GM12864 (cell line): ENCODE data around the gene WDR18.
A peak's percentile ranks its signal among the peaks of the same experiment; 100 is the strongest.

ENCODE experiments used
- DNase-seq: peaks from one replicate; pipeline ENCODE4 v3.0.0-alpha.2; 2011; ENCODE audit warnings: low read depth
- H3K4me3 ChIP-seq: 2 replicates; pipeline ENCODE4 v1.5.1; 2011; ENCODE audit warnings: mild to moderate bottlenecking, low read depth, low read length, control low read depth
- CTCF ChIP-seq: IDR thresholded peaks from 2 replicates; pipeline ENCODE4 v1.5.1; 2011; ENCODE audit warnings: low read depth, mild to moderate bottlenecking, moderate library complexity, low read length, control low read depth, inconsistent platforms; ENCODE audit errors: missing control alignments

Gene WDR18

DNA sequence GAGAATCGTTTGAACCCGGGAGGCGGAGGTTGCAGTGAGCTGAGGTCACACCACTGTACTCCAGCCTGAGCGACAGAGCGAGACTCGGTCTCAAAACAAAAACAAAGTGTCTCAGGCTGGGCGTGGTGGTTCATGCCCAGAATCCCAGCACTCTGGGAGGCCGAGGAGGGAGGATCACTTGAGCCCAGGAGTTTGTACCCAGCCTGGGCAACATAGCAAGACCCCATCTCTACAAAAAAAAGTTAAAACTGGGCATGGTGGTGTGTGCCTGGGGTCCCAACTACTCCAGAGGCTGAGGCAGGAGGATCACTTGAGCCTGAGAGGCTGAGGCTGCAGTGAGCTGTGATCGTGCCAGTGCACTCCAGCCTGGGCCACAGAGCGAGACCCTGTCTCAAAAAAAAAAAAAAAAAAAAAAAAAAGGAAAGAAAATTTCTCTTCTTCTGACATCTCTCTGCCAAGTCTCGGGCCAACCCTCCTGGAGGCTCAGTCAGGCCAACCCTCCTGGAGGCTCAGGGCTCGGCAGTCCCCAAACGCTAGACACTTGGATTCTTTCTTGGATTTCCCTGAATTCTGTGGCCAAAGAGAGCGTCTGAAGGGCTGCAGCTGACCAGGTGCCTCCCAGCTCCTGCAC is 32.0 kb upstream of the WDR18 start:
- peak overlapping the region; percentile 55 for H3K4me3 ChIP-seq
- no peak for DNase-seq
- TF ChIP-seq CTCF, result no peak

GRCh38 chr19:952680-953444 is 31.3 kb upstream of the WDR18 start:
- TF ChIP-seq CTCF, result no peak
- peak overlapping the region; percentile 55 for H3K4me3 ChIP-seq
- no peak for DNase-seq

GRCh38 chr19:953445-954271 is 30.5 kb upstream of the WDR18 start:
- peak overlapping the region; percentile 55; the same call in 1 of the 2 replicates for H3K4me3 ChIP-seq
- DNase-seq, result no peak
- no peak for TF ChIP-seq CTCF

- no peak for TF ChIP-seq CTCF
- no peak for DNase-seq
- H3K4me3 ChIP-seq, result peak overlapping the region; percentile 23; the same call in 1 of the 2 replicates
Observed at GRCh38 chr19:954272-954671, 29.9 kb upstream of the WDR18 start.

- no peak for TF ChIP-seq CTCF
- peak; percentile 71 for DNase-seq
- peak overlapping the region; percentile 23; the same call in 1 of the 2 replicates for H3K4me3 ChIP-seq
Observed at GRCh38 chr19:954672-955494, 29.3 kb upstream of the WDR18 start.
